EL (cell line): ENCODE measurements around the gene CCNJL.

Experiments
- DNase-seq: peaks from one replicate; pipeline ENCODE4 v3.0.0-alpha.2; 2016

Gene CCNJL

GRCh38 chr5:160211352-160211751 is 101.0 kb downstream of the CCNJL start:
- no peak for DNase-seq

GRCh38 chr5:160210606-160211005 is 101.8 kb downstream of the CCNJL start:
- DNase-seq = no peak

DNA sequence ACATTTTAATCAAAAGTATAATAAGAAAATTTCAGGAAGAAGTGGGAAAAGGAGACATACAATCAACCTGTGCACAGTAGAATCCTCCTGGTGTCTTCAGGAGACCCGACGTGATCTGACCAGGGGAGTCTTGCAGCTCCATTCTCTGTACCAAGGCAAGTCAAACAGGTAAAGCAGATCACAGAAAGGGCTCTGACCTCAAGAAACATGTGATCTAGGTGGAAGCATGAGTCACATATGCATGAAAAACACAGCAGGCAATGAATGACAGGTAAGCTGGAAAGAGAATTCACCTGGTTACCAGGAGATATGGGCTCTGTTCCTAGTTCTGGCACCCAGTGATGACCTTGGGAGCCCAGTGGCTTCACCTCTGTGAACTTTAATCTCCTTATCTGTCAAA is 102.4 kb downstream of the CCNJL start:
- no peak for DNase-seq

- no peak for DNase-seq
These were observed 105.3 kb downstream of the CCNJL start for GRCh38 chr5:160207061-160207460.
